H1 (cell line): Measurements from ENCODE around the gene EVX2.

Experiments used
- CREB1 ChIP-seq: IDR thresholded peaks from 2 replicates; pipeline ENCODE4 v1.6.1; 2012; ENCODE audit warnings: inconsistent platforms
- EGR1 ChIP-seq: IDR thresholded peaks from 2 replicates; pipeline ENCODE4 v1.6.1; 2011; ENCODE audit warnings: low read depth, low read length, borderline replicate concordance
- EP300 ChIP-seq, 2 experiments: IDR thresholded peaks; 1 replicate in 1 of 2; 2 replicates in 1 of 2; pipeline ENCODE4 v1.6.1; 2011 to 2012; ENCODE audit warnings: low read depth in 2 of 2, low read length in 2 of 2, mild to moderate bottlenecking in 2 of 2, borderline replicate concordance in 1 of 2, inconsistent platforms in 1 of 2, moderate library complexity in 1 of 2
- EZH2 ChIP-seq: fragments of 200-600 bp; sonication (generic); IDR thresholded peaks from 2 replicates; pipeline ENCODE4 v1.7.1; 2012; ENCODE audit warnings: low read depth, mild to moderate bottlenecking, moderate library complexity, low read length, inconsistent platforms; ENCODE audit not compliant: severe bottlenecking
- HDAC6 ChIP-seq: IDR thresholded peaks from one replicate; pipeline ENCODE4 v1.7.1; 2012; ENCODE audit warnings: low read depth, mild to moderate bottlenecking, inconsistent platforms, low read length, moderate library complexity
- JUND ChIP-seq: IDR thresholded peaks from 2 replicates; pipeline ENCODE4 v1.6.1; 2011; ENCODE audit warnings: mild to moderate bottlenecking, improper control_type of control experiment, low read length
- RAD21 ChIP-seq, 2 experiments: IDR thresholded peaks in 1 of 2; conservative IDR thresholded peaks in 1 of 2; 2 replicates each; pipeline ENCODE4 v1.6.1; 2011; ENCODE audit warnings: low read depth in 2 of 2, low read length in 2 of 2, improper control_type of control experiment in 1 of 2, inconsistent platforms in 1 of 2, mild to moderate bottlenecking in 1 of 2, moderate library complexity in 1 of 2
- RBBP5 ChIP-seq: IDR thresholded peaks from 2 replicates; pipeline ENCODE4 v1.7.1; 2012; ENCODE audit warnings: low read depth, mild to moderate bottlenecking, inconsistent platforms, low read length, moderate library complexity, borderline replicate concordance
- RFX5 ChIP-seq: IDR thresholded peaks from 2 replicates; pipeline ENCODE4 v1.6.1; 2011; ENCODE audit warnings: low read depth, low read length, improper control_type of control experiment, borderline replicate concordance
- SP1 ChIP-seq: IDR thresholded peaks from 2 replicates; pipeline ENCODE4 v1.6.1; 2011; ENCODE audit warnings: low read depth, low read length
- TF ChIP-seq, protein P1 (sequence below), 3 experiments: IDR thresholded peaks; 1 replicate in 2 of 3; 2 replicates in 1 of 3; pipeline versions ENCODE4 v1.5.1 to v1.6.1; 2011; ENCODE audit warnings: low read length in 3 of 3, mild to moderate bottlenecking in 3 of 3, inconsistent platforms in 2 of 3, low read depth in 1 of 3, moderate library complexity in 1 of 3; ENCODE audit not compliant: insufficient read depth in 1 of 3; ENCODE audit errors: control extremely low read depth in 1 of 3
- TF ChIP-seq, protein P2 (sequence below): IDR thresholded peaks from 2 replicates; pipeline ENCODE4 v1.6.1; 2011; ENCODE audit warnings: low read length, improper control_type of control experiment

DNA sequence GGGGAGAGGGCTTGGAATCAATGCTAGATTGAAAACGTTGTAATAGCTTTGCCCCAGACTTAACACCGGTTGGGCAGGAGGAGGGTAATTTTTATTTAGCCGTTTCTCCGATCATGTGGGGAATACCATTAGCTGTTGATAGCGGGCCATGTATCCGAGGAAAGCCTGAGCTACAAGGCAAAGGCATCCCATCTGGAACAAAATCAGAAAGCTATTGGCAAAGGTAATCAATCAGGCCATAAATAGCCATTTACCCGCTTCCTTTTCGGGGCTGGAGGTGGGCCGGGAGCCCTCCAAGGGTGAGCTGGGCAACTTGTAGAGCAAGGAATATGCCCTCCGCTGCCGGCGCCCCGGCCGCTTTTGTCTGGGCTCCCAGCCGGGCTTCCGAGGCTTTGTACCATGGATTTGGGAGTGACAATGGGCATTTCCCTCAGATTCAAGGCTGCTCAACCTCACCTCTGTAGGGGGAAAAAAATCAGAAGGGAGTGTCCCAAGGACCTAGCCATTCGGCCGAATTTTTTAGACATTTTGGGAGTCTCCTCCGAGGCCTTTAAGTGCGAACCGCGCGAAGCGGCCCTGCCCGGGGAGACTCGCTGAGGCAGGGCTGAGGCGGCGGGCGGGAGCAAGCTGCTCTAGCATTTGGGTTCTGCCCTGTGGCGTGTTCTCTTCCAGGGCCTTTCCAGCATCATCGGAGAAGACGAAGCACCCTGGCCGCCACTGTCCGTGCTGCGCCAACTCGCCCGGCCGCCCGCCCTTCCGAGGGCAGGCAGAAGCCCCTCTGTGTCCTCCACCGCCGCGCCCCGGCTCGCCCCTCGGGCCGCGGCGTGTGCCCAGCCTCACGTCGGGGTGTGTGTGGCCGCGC is 37.7 kb upstream of the EVX2 start:
- TF ChIP-seq, protein P1, sequence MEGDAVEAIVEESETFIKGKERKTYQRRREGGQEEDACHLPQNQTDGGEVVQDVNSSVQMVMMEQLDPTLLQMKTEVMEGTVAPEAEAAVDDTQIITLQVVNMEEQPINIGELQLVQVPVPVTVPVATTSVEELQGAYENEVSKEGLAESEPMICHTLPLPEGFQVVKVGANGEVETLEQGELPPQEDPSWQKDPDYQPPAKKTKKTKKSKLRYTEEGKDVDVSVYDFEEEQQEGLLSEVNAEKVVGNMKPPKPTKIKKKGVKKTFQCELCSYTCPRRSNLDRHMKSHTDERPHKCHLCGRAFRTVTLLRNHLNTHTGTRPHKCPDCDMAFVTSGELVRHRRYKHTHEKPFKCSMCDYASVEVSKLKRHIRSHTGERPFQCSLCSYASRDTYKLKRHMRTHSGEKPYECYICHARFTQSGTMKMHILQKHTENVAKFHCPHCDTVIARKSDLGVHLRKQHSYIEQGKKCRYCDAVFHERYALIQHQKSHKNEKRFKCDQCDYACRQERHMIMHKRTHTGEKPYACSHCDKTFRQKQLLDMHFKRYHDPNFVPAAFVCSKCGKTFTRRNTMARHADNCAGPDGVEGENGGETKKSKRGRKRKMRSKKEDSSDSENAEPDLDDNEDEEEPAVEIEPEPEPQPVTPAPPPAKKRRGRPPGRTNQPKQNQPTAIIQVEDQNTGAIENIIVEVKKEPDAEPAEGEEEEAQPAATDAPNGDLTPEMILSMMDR (IDR thresholded peaks at IDR 0.05; ENCODE audit: control extremely low read depth in 1 of 3, insufficient read depth in 1 of 3, low read depth in 1 of 3, low read length in 3 of 3), result no peak
- no peak for TF ChIP-seq CREB1
- TF ChIP-seq RFX5, result no peak
- peak; percentile 89 for TF ChIP-seq EZH2
- no peak for TF ChIP-seq EP300 (IDR thresholded peaks at IDR 0.05; ENCODE audit: borderline replicate concordance in 1 of 2, low read depth in 2 of 2, low read length in 2 of 2)
- no peak for TF ChIP-seq SP1
- TF ChIP-seq HDAC6, result no peak
- TF ChIP-seq, protein P2, sequence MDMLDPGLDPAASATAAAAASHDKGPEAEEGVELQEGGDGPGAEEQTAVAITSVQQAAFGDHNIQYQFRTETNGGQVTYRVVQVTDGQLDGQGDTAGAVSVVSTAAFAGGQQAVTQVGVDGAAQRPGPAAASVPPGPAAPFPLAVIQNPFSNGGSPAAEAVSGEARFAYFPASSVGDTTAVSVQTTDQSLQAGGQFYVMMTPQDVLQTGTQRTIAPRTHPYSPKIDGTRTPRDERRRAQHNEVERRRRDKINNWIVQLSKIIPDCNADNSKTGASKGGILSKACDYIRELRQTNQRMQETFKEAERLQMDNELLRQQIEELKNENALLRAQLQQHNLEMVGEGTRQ, result no peak
- no peak for TF ChIP-seq RAD21 (IDR thresholded peaks at IDR 0.05 in 1 of 2, conservative IDR thresholded peaks at IDR 0.05 in 1 of 2; ENCODE audit: low read depth in 2 of 2, low read length in 2 of 2)
- TF ChIP-seq JUND, result no peak
- no peak for TF ChIP-seq RBBP5
- no peak for TF ChIP-seq EGR1
